Measurements from ENCODE around the gene KCNE1. TPM values are rescaled to one million over a fixed set of nuclear protein-coding genes. Genes with fewer than 3 reads are reported as not detected.
"Not testable (repeated sequence)": the region's sequence is repeated elsewhere in the genome, so short reads cannot be mapped to it uniquely, and the experiment has no call there.

KCNE1 gene
- under 0.01 and 0.13 TPM in 2 replicates for total RNA-seq

DNA sequence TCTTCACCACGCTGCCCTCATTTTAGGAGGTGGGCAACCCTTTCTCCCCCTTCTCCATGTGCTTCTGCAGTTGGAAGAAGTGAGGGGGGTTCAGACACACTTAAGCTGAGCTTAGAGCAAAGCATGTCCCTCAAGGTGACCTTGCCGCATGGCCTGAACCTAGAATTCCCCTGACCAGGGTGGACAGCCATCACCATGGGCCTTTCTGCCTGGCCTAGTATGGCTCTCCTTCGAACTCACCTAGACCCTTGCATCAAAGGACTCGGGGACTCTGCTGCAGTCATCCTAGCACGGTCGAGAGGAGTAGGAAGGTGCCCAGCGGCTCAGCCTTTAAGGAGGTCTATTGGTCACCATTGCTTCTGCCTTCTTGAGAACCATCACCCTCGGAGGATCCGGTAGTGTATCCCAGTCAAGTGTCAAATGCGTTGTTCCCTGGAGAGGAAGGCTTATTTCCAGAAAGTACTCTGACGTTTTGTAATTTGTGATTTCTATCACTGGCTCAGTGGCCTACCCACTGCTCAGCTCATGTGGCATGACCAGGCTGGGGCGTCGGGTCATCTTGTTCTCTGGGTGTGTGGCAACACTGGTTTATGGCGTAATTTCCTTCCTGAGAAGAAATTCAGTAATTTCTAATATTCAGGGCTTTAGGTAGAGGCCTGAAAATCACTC is at the start of gene KCNE1:
Gene KCNE1 (minus strand): TSS at position 424 of the 669 bp plus-strand sequence. CDS start 62,576 bp downstream, outside the sequence.
- DNase-seq (ENCODE audit: low read depth in 2 of 2): no peak

GRCh38 chr21:34561806-34562205 is 49.8 kb upstream of the KCNE1 start:
- DNase-seq (ENCODE audit: low read depth in 2 of 2): no peak

- no peak for DNase-seq (ENCODE audit: low read depth in 2 of 2)
These were observed 48.6 kb upstream of the KCNE1 start for GRCh38 chr21:34560609-34561008.

- DNase-seq (ENCODE audit: low read depth in 2 of 2): no peak
These were observed 48.0 kb upstream of the KCNE1 start for GRCh38 chr21:34560021-34560420.

DNA sequence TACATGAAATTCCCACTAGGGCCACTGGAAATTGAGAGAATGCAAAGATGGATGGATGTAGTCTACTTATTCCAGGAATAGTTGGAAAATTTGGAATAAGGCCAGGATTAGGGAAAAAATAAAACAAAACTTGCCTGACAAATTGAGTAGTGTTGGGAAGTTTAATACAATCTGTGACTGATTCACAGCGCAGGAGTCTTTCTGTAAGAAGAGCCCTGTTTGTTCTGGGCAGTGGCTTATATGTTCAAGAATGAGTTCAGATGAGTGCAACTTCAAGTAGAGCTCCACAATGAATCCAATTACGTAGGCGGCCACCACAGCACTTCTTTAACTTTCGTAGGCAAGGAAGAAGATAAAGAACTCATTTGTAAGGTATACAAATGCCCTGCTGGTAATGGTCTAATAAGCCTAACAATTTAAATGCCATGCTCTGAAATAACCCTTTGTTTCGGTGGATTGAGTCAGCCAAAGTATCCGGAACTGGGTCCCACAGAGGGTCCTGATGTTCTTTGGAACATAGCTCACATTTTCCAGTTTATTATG is 47.1 kb upstream of the KCNE1 start:
- DNase-seq (ENCODE audit: low read depth in 2 of 2): peak; percentile 27 to 36

DNA sequence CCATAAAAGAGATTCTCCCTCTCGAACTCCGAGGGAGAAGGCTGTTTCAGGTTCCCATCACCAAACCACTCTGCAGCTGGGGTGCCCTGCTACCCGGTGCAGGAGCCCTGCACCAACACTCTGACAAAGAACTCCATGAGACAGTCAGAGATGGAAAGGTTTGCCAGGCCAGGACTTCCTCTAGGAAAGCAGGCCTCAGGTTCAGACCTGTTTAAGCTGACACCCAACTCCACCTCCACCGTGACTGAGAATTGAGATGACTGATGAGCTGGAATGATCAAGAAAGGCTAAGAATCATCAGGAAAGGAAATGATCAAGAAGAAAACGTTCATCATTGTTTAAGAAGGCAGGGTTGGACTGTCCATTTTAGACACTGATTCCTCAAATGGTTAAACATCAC is 46.2 kb upstream of the KCNE1 start:
- no peak for DNase-seq (ENCODE audit: low read depth in 2 of 2)

DNA sequence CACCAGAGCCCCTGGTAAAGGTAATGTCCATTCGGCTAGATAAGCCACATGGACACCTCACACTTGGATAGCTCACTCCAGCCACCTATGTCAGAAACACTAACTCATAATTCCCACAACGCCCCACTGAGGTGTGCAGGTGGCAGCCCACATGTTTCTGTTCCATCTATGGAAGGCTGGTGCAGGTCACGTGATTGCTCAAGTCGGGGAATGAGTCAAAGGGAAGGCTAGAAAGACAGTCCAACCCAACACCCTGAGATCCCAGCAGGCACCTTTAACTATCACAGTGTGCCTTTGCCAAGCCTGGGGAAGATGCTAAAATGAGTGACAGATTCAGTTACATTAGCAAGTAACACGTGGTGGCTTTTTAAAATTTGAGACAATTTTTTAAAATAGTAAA is 45.3 kb upstream of the KCNE1 start:
- no peak for DNase-seq (ENCODE audit: low read depth in 2 of 2)

DNA sequence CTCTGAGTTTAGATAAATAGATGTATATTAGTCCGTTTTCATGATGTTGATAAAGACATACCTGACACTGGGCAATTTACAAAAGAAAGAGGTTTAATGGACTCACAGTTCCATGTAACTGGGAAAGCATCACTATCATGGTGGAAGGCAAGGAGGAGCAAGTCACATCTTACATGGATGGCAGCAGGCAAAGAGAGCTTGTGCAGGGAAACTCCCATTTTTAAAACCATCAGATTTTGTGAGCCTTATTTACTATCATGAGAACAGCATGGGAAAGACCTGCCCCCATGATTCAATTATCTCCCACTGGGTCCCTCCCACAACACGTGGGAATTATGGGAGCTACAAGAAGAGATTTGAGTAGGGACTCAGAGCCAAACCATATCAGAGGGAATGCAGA is 42.7 kb upstream of the KCNE1 start:
- not testable (repeated sequence) for DNase-seq (ENCODE audit: low read depth in 2 of 2)

GRCh38 chr21:34554227-34554626 is 42.2 kb upstream of the KCNE1 start:
- DNase-seq (ENCODE audit: low read depth in 2 of 2): no peak

GRCh38 chr21:34553151-34553952 is 41.3 kb upstream of the KCNE1 start:
- peak; percentile 95 to 98 for DNase-seq (ENCODE audit: low read depth in 2 of 2)

GRCh38 chr21:34552360-34553098 is 40.5 kb upstream of the KCNE1 start:
- DNase-seq (ENCODE audit: low read depth in 2 of 2): peak in 1 of 2 donors; percentile 83

DNA sequence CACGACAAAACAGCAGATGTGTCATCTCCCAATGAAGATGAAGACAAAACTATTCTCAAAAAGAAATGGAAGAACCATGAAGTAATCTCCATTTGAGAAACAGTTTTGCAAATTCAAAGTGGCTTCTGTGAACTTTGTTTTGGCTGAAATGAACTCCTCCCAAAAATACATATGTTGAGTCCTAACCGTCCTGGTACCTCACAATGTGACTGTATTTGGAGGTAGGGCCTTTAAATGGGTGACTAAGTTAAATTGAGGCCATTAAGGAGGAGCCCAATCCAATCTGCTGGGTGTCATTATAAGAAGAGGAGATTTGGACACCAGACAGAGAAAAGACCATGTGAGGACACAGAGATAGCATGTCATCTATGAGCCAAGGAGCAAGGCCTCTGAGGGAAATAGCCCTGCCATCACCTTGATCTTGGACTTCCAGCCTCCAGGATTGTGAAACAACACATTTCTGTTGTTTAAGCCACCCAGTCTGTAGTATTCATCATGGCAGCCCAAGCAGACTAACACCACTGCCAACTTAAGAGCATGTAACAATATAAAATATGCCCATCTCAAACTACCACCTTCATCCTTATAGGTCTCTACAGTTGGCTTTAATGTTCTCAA is 38.3 kb upstream of the KCNE1 start:
- DNase-seq (ENCODE audit: low read depth in 2 of 2): no peak

- DNase-seq (ENCODE audit: low read depth in 2 of 2): no peak
These were observed 36.9 kb upstream of the KCNE1 start for GRCh38 chr21:34548781-34549376.

- peak; percentile 54 to 74 for DNase-seq (ENCODE audit: low read depth in 2 of 2)
These were observed 34.5 kb upstream of the KCNE1 start for GRCh38 chr21:34546542-34546941.

DNA sequence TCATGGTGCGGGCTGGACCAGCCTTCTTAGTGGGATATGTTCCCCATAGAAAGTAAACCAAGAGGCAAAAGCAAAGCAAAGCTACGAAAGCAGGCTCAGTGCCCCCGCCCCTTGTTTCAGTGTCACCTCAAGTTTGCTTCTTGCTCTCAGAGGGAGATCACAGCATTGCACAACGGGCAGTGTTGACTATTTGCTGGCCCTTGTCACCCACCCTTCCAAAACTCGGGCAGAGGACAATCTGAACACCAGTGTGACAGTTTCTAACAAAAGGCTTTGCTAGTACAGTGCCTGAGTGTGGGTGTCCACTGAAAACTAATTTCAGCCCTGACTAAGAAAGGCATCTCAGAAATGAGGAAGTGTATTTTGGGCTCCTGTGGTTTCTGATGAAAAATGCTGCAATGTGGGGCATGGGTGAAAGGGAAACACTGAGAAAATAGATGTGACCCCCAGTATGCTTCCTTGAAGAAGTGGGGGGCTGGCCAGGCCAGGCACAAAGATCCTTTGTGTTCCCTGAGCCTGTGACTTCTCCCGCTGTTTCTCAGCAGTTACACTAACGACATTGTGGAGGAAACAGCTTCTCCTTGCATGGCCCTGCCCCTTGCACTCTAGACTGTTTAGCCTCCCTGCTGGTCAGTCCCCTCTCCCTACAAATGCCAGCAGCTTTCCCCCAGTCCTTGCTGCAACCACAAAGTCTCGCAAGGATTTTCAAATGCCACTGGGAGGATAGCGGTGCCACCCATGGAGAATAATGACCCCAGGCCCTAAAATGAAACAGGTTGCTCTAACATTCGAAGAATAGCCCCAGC is 33.3 kb upstream of the KCNE1 start:
- DNase-seq (ENCODE audit: low read depth in 2 of 2): peak in 1 of 2 donors; percentile 19

DNA sequence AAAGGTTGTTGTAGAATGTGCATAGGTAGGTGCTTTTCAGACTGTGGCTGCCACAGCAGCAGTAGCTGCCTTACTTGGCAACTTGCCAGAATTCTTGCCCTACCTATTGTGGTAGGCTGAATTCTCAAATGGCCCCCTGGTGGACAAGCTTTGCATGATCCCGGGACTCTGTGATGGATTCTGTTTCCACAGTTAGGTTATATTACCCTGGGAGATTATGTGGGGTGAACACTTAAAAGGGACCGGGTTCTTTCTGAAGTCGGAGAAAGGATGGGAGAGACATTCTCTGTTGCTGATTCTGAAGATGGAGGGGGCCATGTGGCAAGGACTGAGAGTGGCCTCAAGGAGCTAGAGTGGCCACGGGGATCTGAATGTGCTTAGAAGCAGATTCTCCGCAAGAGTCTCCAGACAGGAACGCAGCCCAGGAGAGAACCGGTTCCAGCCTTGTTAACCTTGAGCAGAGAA is 32.1 kb upstream of the KCNE1 start:
- DNase-seq (ENCODE audit: low read depth in 2 of 2): peak; percentile 92 to 93

- DNase-seq (ENCODE audit: low read depth in 2 of 2): no peak
These were observed 31.0 kb upstream of the KCNE1 start for GRCh38 chr21:34543017-34543416.

DNA sequence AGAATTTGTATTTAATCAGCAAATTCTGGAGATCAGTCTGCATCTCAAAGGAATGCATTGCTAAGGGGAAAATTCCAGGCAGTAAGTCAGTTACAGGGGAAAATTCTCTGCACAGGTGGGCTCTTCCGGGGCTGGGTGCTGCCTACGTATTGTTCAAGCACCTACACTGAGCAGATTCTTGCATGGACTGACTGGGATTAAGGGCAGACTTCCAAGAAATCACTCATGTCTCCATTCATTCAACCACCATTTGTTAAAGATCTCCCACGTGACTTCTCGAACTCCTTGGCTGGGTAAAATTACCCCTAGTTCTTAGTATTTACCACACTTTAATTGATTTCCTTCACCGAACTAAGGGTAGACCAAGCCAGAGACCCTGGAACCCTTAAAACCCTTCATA is 28.2 kb upstream of the KCNE1 start:
- no peak for DNase-seq (ENCODE audit: low read depth in 2 of 2)

DNA sequence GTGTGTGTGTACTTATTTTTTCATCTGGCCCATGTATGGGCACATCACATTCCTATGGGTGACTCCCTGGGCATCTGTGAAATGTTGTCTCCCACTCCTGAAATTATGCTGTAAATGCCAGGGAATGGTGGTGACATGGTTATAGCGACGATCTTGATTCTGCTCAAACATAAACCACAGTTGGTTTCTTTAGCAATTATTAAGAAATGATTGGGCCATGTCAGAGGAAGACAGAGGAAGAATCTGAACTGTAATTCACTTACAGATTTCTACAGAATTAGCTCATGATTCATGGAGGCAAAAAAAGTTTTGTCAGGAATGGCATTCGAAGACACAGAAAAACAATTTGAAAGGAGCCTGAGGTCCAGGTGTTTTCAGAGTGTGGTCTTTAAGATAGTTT is 25.8 kb upstream of the KCNE1 start:
- DNase-seq (ENCODE audit: low read depth in 2 of 2): no peak

GRCh38 chr21:34536820-34537219 is 24.8 kb upstream of the KCNE1 start:
- no peak for DNase-seq (ENCODE audit: low read depth in 2 of 2)
